CD4-positive, alpha-beta T cell treated with Interferon alpha-2 for 1 hour (primary cell): Measurements from ENCODE around the gene ST6GALNAC5.
A peak's percentile ranks its signal among the peaks of the same experiment; 100 is the strongest.
"Not testable (repeated sequence)": the region's sequence is repeated elsewhere in the genome, so short reads cannot be mapped to it uniquely, and the experiment has no call there.

Source experiments
- DNase-seq, 2 donors: peaks; one replicate each; pipeline ENCODE4 v3.0.0-alpha.2; 2020 to 2022

ST6GALNAC5 gene

GRCh38 chr1:76867342-76868130 lies at the start of gene ST6GALNAC5:
Gene ST6GALNAC5 (plus strand): TSS chr1:76867480.
- no peak for DNase-seq

DNA sequence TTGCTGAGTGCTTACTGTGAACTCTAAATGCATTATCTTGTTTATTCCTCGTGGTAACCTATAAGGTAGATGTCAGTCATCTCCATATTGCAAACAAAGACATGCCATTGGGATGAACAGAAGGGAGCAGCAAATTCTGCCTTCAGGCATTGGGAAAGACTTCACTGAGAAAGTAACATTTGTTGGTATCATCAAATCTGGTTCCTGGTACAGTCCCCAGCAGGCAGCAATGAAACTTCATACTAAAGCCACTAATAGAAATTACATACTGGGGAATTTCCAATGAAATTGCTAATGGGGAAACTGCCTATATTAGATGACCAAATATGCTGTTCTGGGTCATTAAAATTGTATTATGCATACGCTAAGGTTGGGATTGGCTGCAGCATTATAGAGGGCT lies 47.3 kb upstream of the ST6GALNAC5 start:
- DNase-seq: no peak

DNA sequence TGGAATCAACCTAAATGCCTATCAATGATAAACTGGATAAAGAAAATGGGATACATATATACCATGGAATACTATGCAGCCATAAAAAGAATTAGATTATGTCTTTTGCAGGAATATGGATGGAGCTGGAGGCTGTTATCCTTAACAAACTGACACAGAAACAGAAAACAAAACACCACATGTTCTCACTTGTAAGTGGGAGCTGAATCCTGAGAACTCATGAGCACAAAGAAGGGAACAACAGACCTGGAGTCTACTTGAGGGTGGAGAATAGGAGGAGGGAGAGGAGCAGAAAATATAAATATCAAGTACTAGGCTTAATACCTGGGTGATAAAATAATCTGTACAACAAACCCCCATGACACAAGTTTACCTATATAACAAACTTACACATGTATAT lies 44.3 kb upstream of the ST6GALNAC5 start:
- not testable (repeated sequence) for DNase-seq

- no peak for DNase-seq
Measured at GRCh38 chr1:76824106-76824505, 43.2 kb upstream of the ST6GALNAC5 start.

DNA sequence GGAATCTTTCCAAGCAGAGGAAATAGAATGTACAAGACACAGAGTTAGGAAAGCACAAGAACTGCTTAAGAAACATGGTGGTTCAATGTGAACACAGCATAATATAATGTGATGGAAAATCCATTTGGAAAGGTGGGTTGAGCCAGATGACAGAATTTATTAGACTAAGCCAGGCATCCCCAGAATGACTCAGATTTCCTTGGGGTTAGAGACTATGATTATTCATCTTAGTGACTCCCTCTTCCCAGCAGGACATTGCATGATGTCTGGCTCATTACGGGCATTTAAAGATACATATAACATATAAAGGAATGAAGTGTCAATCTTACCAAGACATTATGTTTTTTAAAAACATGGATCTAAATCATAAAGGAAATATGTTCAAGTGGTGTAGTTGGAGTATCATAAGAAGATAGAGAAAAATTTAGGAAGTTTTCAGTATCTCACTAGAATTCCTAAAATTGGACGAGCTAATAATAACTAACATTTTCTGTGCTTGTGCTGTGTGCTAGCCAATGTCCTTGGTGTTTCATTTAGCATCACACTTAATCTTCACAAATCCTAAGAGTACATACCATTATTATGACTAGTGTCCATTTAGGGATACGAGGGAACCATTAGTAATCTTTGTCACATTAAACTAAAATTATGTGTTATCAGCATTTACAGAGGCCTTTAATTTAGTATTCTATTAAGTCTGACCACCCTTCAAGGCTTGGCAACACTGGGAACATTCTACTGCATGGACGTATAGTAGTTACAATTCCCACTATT lies 41.0 kb upstream of the ST6GALNAC5 start:
- DNase-seq: no peak

- no peak for DNase-seq
Measured at GRCh38 chr1:76827066-76827465, 40.2 kb upstream of the ST6GALNAC5 start.

DNA sequence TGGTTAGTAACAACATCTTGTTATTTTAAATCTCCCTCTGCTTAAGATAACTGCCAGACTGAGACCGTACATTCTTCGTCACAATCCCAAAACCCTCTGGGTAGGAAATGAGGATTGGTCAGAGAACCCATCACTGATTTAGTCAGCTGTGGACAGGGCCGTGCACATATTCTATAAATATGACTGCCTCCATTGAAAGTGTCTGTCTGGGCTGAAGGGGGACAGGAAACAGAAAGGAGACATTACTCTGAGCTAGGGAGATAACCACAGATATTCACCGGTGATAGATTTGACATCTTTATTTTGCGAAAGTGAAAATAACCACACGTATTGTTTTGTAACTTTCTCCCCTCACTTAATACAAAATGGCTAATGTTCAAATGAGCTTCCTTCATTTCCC lies 36.9 kb upstream of the ST6GALNAC5 start:
- no peak for DNase-seq

GRCh38 chr1:76832521-76832920 lies 34.8 kb upstream of the ST6GALNAC5 start:
- DNase-seq: no peak

GRCh38 chr1:76833151-76833550 lies 34.1 kb upstream of the ST6GALNAC5 start:
- DNase-seq: no peak

DNA sequence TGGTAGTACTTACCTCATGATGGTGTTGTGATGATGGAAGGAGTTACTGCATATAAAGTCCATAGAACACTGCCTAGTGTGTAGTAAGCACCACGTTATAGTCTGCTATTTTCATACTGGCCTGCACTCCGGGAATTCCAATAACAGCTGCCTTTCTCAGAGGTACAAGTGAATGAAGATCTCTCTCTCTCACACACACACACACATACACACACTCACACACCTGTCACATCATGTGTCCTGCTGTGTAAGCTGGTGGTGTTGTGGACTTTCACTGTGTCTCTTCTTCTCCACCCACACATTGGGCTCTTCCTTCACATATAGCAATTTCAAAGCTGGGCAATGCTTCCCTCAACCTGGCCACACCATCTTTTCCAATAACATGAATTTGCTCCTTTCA lies 33.4 kb upstream of the ST6GALNAC5 start:
- no peak for DNase-seq

GRCh38 chr1:76835203-76835602 lies 32.1 kb upstream of the ST6GALNAC5 start:
- DNase-seq: no peak

GRCh38 chr1:76840278-76840677 lies 27.0 kb upstream of the ST6GALNAC5 start:
- DNase-seq: no peak

- no peak for DNase-seq
Measured at GRCh38 chr1:76841460-76841859, 25.8 kb upstream of the ST6GALNAC5 start.

DNA sequence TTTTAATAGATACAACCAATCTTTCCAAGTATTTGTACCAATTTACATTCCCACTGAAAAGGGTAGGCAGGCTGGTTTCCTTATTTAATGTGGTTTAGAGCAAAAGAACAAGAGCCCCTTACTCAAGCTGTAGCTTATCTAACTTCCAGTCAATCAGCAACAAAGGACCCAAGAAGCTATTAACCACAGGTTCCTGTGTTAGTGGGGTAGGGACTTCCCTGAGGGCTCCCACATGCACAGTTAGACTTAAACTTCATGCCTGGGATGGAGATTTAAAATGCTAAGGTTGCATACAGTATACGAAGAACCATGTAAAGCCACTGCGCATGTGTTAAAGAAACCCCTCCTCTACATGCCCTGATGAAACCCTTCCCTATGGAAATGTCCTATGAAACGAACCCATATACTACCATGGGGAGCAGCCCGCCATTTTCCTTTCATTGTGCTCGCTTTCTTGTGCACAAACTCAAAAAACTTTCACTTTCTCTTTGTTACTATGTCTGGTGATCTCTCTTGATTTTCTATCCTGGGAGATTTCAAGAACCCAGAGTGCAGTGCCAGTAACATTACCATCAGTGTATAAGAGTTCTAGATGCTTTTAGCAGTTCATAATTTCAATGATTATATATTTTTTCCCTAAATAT lies 23.3 kb upstream of the ST6GALNAC5 start:
- peak in 1 of 2 donors; percentile 18 for DNase-seq

- no peak for DNase-seq
Measured at GRCh38 chr1:76854255-76854654, 13.0 kb upstream of the ST6GALNAC5 start.

GRCh38 chr1:76856104-76856503 lies 11.2 kb upstream of the ST6GALNAC5 start:
- DNase-seq: no peak

- DNase-seq: no peak
Measured at GRCh38 chr1:76857138-76857537, 10.1 kb upstream of the ST6GALNAC5 start.

GRCh38 chr1:76857973-76858372 lies 9.3 kb upstream of the ST6GALNAC5 start:
- DNase-seq: no peak

- DNase-seq: no peak
Measured at GRCh38 chr1:76861149-76861548, 6.1 kb upstream of the ST6GALNAC5 start.

DNA sequence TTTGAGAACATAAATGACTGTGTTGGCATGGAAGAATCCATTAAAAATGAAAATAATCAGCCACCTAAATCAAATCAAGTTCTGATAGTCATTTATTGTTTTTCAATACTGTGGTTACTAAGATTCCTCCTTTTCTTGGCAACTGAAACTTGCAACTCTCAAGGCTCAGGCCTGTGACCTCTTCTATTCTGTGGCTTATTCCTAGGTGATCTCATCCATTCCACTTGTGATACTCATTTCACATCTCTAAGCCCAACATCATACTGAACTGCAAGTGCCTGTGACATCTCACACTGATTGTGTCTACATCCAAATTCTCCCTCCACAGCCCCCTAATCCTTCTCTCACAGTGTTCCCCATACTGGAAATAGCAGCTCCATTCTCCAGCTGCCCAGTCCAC lies 4.8 kb upstream of the ST6GALNAC5 start:
- DNase-seq: no peak

DNA sequence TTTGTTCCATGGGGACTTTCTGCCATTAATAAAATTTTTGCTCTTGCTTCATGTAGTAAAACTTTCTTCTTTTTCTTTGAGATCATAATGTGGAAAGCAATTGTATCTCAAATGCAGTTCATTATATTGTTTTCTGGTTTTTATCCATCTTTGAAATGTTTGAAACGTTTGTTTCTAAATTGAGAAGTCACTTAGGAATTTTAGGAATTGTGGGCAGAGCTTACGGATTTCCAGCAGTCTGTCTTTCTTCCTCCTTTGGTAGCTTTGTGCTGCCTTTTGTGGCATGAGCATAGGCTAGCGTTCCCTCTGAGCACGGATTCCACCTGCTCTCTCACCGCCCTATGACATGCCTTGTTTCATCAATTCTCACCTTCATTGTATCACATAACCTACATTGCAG lies 2.9 kb upstream of the ST6GALNAC5 start:
- no peak for DNase-seq

- no peak for DNase-seq
Measured at GRCh38 chr1:76865696-76866286, 1.5 kb upstream of the ST6GALNAC5 start.

DNA sequence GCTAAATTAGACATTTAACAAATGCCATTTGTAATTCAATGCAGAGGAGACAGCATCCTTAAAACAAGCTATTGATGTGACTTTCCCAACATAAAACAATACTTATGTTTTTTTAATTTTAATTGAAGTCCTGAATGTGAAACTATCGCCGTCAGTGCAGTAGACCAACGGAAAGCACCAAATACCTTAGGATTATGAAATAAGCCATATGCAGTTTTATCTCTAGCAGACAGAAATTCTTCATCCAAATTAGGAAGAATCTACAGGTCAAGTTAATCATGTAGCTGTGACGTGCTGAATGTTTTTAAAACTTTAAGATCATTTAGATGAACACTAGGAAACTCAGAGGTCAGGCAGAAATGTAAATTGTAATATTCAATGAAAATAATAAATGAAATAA lies 714 bp upstream of the ST6GALNAC5 start:
- DNase-seq: no peak
